Activated CD4-positive, alpha-beta T cell treated with anti-CD3 and anti-CD28 coated beads, Interleukin-2, amount 10 ng/mL, durations not matched to agents 7 days and 5 days (primary cell): ENCODE data around the gene GLIS2. TPM values are rescaled to one million over a fixed set of nuclear protein-coding genes. Genes with fewer than 3 reads are reported as not detected.

Experiments used
- total RNA-seq, 2 experiments: library from RNA; stranded (reverse); gene quantifications; one replicate each; pipeline ENCODE4 v1.2.3, GENCODE V29; 2021

Gene GLIS2
- total RNA-seq, 2 experiments from 2014 or later, result 0.12 to 0.17 TPM

Other genes with a start within 250 kb of the GLIS2 start
- gene ADCY9, start 199.6 kb upstream of the GLIS2 start, total RNA-seq, result 10 to 100 TPM; 10.4 to 12.4 TPM
- not detected for gene SRL, start 74.0 kb upstream of the GLIS2 start, total RNA-seq
- 10 to 100 TPM; 19.3 to 19.7 TPM for gene TFAP4, start 43.0 kb upstream of the GLIS2 start, total RNA-seq
- 10 to 100 TPM; 35.1 to 39.3 TPM for gene PAM16, start 35.3 kb downstream of the GLIS2 start, total RNA-seq
- gene VASN, start 55.8 kb downstream of the GLIS2 start, total RNA-seq, result not detected
- 100 to 1,000 TPM; 196 to 211 TPM for gene CORO7, start 100.5 kb downstream of the GLIS2 start, total RNA-seq
- gene DNAJA3, start 109.8 kb downstream of the GLIS2 start, total RNA-seq, result 10 to 100 TPM; 51.6 to 55.0 TPM
- gene NMRAL1, start 158.6 kb downstream of the GLIS2 start, total RNA-seq, result 10 to 100 TPM; 34.0 to 35.9 TPM
- gene HMOX2, start 160.3 kb downstream of the GLIS2 start, total RNA-seq, result 100 to 1,000 TPM in 1 of 2 experiments, 10 to 100 TPM in 1; 86.3 to 107 TPM
- 10 to 100 TPM; 44.2 to 45.2 TPM for gene CDIP1, start 222.7 kb downstream of the GLIS2 start, total RNA-seq
- gene C16orf96, start 240.3 kb downstream of the GLIS2 start, total RNA-seq, result under 1 TPM; 0.21 to 0.22 TPM